HUES6 (cell line): ENCODE data around the gene RAB18.

Experiments
- H3K27ac ChIP-seq: 2 replicates; pipeline ENCODE4 v1.7.0; 2013; ENCODE audit warnings: low read depth, mild to moderate bottlenecking, low read length, inconsistent platforms
- H3K27me3 ChIP-seq: 2 replicates; pipeline ENCODE4 v1.6.1; 2013; ENCODE audit warnings: low read length; ENCODE audit not compliant: control insufficient read depth, insufficient read depth
- H3K36me3 ChIP-seq: 2 replicates; pipeline ENCODE4 v1.6.1; 2013; ENCODE audit warnings: low read length; ENCODE audit not compliant: control insufficient read depth, insufficient read depth
- H3K4me1 ChIP-seq: 2 replicates; pipeline ENCODE4 v1.6.1; 2013; ENCODE audit warnings: low read length; ENCODE audit not compliant: control insufficient read depth, insufficient read depth
- H3K4me3 ChIP-seq: 2 replicates; pipeline ENCODE4 v1.5.1; 2013; ENCODE audit warnings: low read depth, low read length
- H3K9ac ChIP-seq: one replicate; pipeline ENCODE4 v1.6.1; 2013; ENCODE audit warnings: mild to moderate bottlenecking, low read length
- H3K9me3 ChIP-seq: 2 replicates; pipeline ENCODE4 v1.6.1; 2013; ENCODE audit warnings: low read depth, low read length; ENCODE audit not compliant: control insufficient read depth, insufficient read depth

RAB18 gene

GRCh38 chr10:27527666-27528295, 23.7 kb downstream of the RAB18 start:
- Histone ChIP-seq H3K27ac (peak overlapping the region; percentile 26; the same call in 1 of the 2 replicates), H3K4me1 (peaks cover 27% of the 10 kb centered on the region), H3K9ac (no peak overlapping the region), H3K27me3 (no peaks in the 10 kb centered on the region), H3K36me3 (no peaks in the 10 kb centered on the region), H3K4me3 (no peak overlapping the region), H3K9me3 (no peaks in the 10 kb centered on the region)

GRCh38 chr10:27529010-27529783, 25.1 kb downstream of the RAB18 start:
- H3K36me3 ChIP-seq, result peaks cover 6% of the 10 kb centered on the region; the same call in 1 of the 2 replicates
- no peak overlapping the region for H3K4me3 ChIP-seq
- H3K27me3 ChIP-seq, result no peaks in the 10 kb centered on the region
- H3K4me1 ChIP-seq, result peaks cover 27% of the 10 kb centered on the region
- H3K9me3 ChIP-seq, result no peaks in the 10 kb centered on the region
- H3K9ac ChIP-seq, result no peak overlapping the region
- H3K27ac ChIP-seq, result peak overlapping the region; percentile 81

- Histone ChIP-seq H3K27me3 (no peaks in the 10 kb centered on the region), H3K4me1 (peaks cover 34% of the 10 kb centered on the region), H3K27ac (0 out of 2 replicates have a peak overlapping the region, but pooled peaks have one; percentile 81), H3K9me3 (no peaks in the 10 kb centered on the region), H3K4me3 (no peak overlapping the region), H3K9ac (no peak overlapping the region), H3K36me3 (peaks cover 13% of the 10 kb centered on the region; the same call in 1 of the 2 replicates)
Observed at GRCh38 chr10:27530477-27530876, 26.4 kb downstream of the RAB18 start.

GRCh38 chr10:27531336-27531847, 27.3 kb downstream of the RAB18 start:
- Histone ChIP-seq H3K4me1 (peaks cover 35% of the 10 kb centered on the region), H3K36me3 (peaks cover 16% of the 10 kb centered on the region; the same call in 1 of the 2 replicates), H3K27ac (no peak overlapping the region), H3K9ac (no peak overlapping the region), H3K4me3 (no peak overlapping the region), H3K27me3 (no peaks in the 10 kb centered on the region), H3K9me3 (no peaks in the 10 kb centered on the region)

- no peak overlapping the region for H3K4me3 ChIP-seq
- H3K27me3 ChIP-seq, result no peaks in the 10 kb centered on the region
- H3K9ac ChIP-seq, result no peak overlapping the region
- no peaks in the 10 kb centered on the region for H3K9me3 ChIP-seq
- peaks cover 32% of the 10 kb centered on the region for H3K36me3 ChIP-seq
- peaks cover 22% of the 10 kb centered on the region; the same call in 1 of the 2 replicates for H3K4me1 ChIP-seq
- H3K27ac ChIP-seq, result peak overlapping the region; percentile 50; the same call in 1 of the 2 replicates
Observed at GRCh38 chr10:27534161-27534700, 30.1 kb downstream of the RAB18 start.

- Histone ChIP-seq H3K9me3 (no peaks in the 10 kb centered on the region), H3K9ac (no peak overlapping the region), H3K27ac (peak overlapping the region; percentile 50; the same call in 1 of the 2 replicates), H3K27me3 (no peaks in the 10 kb centered on the region), H3K4me3 (no peak overlapping the region), H3K36me3 (peaks cover 32% of the 10 kb centered on the region), H3K4me1 (peaks cover 18% of the 10 kb centered on the region; the same call in 1 of the 2 replicates)
Observed at GRCh38 chr10:27535317-27535716, 31.2 kb downstream of the RAB18 start.

GRCh38 chr10:27536437-27536836, 32.3 kb downstream of the RAB18 start:
- Histone ChIP-seq H3K4me3 (no peak overlapping the region), H3K27me3 (no peaks in the 10 kb centered on the region), H3K9me3 (no peaks in the 10 kb centered on the region), H3K9ac (no peak overlapping the region), H3K27ac (no peak overlapping the region), H3K36me3 (peaks cover 34% of the 10 kb centered on the region), H3K4me1 (peaks cover 9% of the 10 kb centered on the region; the same call in 1 of the 2 replicates)

- peaks cover 35% of the 10 kb centered on the region for H3K36me3 ChIP-seq
- no peaks in the 10 kb centered on the region for H3K9me3 ChIP-seq
- no peaks in the 10 kb centered on the region for H3K27me3 ChIP-seq
- H3K9ac ChIP-seq, result no peak overlapping the region
- H3K27ac ChIP-seq, result no peak overlapping the region
- peaks cover 8% of the 10 kb centered on the region; the same call in 1 of the 2 replicates for H3K4me1 ChIP-seq
- no peak overlapping the region for H3K4me3 ChIP-seq
Observed at GRCh38 chr10:27537166-27537565, 33.1 kb downstream of the RAB18 start.

- peaks cover 8% of the 10 kb centered on the region; the same call in 1 of the 2 replicates for H3K4me1 ChIP-seq
- H3K27ac ChIP-seq, result no peak overlapping the region
- H3K9me3 ChIP-seq, result no peaks in the 10 kb centered on the region
- no peak overlapping the region for H3K4me3 ChIP-seq
- peaks cover 39% of the 10 kb centered on the region for H3K36me3 ChIP-seq
- H3K27me3 ChIP-seq, result no peaks in the 10 kb centered on the region
- no peak overlapping the region for H3K9ac ChIP-seq
Observed at GRCh38 chr10:27537787-27538186, 33.7 kb downstream of the RAB18 start.

GRCh38 chr10:27540672-27541071, 36.6 kb downstream of the RAB18 start:
- no peaks in the 10 kb centered on the region for H3K27me3 ChIP-seq
- no peak overlapping the region for H3K27ac ChIP-seq
- no peaks in the 10 kb centered on the region for H3K4me1 ChIP-seq
- no peak overlapping the region for H3K9ac ChIP-seq
- H3K9me3 ChIP-seq, result no peaks in the 10 kb centered on the region
- H3K36me3 ChIP-seq, result peaks cover 31% of the 10 kb centered on the region
- no peak overlapping the region for H3K4me3 ChIP-seq
